HG03460 (cell line): ENCODE results near the gene TMEFF1.
"Not testable (repeated sequence)": the region's sequence is repeated elsewhere in the genome, so short reads cannot be mapped to it uniquely, and the experiment has no call there.

Source experiments
- ATAC-seq: cut with Tn5 transposase; IDR thresholded peaks from one replicate; pipeline ENCODE4 v1.9.1; 2021; ENCODE audit not compliant: unreplicated experiment

The TMEFF1 gene

GRCh38 chr9:100472788-100473275 is at the start of gene TMEFF1:
Gene TMEFF1 (plus strand): TSS chr9:100473149. CDS start chr9:100473545, 396 bp downstream.
- no peak for ATAC-seq

- ATAC-seq: no peak
These were observed 47.2 kb upstream of the TMEFF1 start for GRCh38 chr9:100425758-100426157.

- no peak for ATAC-seq
These were observed 46.8 kb upstream of the TMEFF1 start for GRCh38 chr9:100426189-100426529.

- peak; percentile 58 for ATAC-seq
These were observed 46.2 kb upstream of the TMEFF1 start, which contains the start of gene MSANTD3 for GRCh38 chr9:100426530-100427365. Gene MSANTD3 (plus strand): TSS chr9:100427143. CDS start chr9:100441939, 14,796 bp downstream.

GRCh38 chr9:100427366-100428263 is 45.3 kb upstream of the TMEFF1 start:
- ATAC-seq: peak; percentile 54

GRCh38 chr9:100428871-100429654 is 43.9 kb upstream of the TMEFF1 start:
- no peak for ATAC-seq

- ATAC-seq: no peak
These were observed 42.5 kb upstream of the TMEFF1 start for GRCh38 chr9:100430286-100430940.

GRCh38 chr9:100431886-100432285 is 41.1 kb upstream of the TMEFF1 start:
- no peak for ATAC-seq

GRCh38 chr9:100432736-100433135 is 40.2 kb upstream of the TMEFF1 start:
- ATAC-seq: no peak

GRCh38 chr9:100436571-100436970 is 36.4 kb upstream of the TMEFF1 start:
- ATAC-seq: no peak

- no peak for ATAC-seq
These were observed 34.8 kb upstream of the TMEFF1 start for GRCh38 chr9:100437860-100438805.

- no peak for ATAC-seq
These were observed 32.9 kb upstream of the TMEFF1 start for GRCh38 chr9:100440071-100440470.

GRCh38 chr9:100440487-100440886 is 32.5 kb upstream of the TMEFF1 start:
- ATAC-seq: not testable (repeated sequence)

GRCh38 chr9:100441911-100442361 is 31.0 kb upstream of the TMEFF1 start:
- no peak for ATAC-seq

GRCh38 chr9:100443781-100444768 is 28.9 kb upstream of the TMEFF1 start:
- ATAC-seq: no peak

GRCh38 chr9:100445161-100445902 is 27.6 kb upstream of the TMEFF1 start:
- no peak for ATAC-seq

GRCh38 chr9:100445903-100446549 is 26.9 kb upstream of the TMEFF1 start:
- ATAC-seq: no peak
